HepG2 (cell line): ENCODE measurements around the gene TIMM13. TPM values are rescaled to one million over a fixed set of nuclear protein-coding genes. Genes with fewer than 3 reads are reported as not detected.

Experiments used
- ATAC-seq: fragments of 200-7000 bp; cut with Tn5 transposase; 3 replicates; pipeline ENCODE4 v1.9.1; 2020; ENCODE audit warnings: mild to moderate bottlenecking, moderate library complexity
- BruUV-seq: library from RNA; stranded (reverse); fragments of 400-500 nt; replicated peaks from 2 replicates; lab custom pipeline; 2021; lab: Mats Ljungman, UMichigan
- CTCF ChIA-PET: fragments of 300-600 bp; formaldehyde crosslinking; extraction: SDS; loops from one replicate; lab custom pipeline; 2021; ENCODE audit warnings: low total read pairs, inconsistent platforms, low intra/inter-chr PET ratio; lab: Yijun Ruan, JAX
- POLR2A ChIA-PET: fragments of 350-600 bp; sonication (Branson Sonifier 250); formaldehyde crosslinking; loops from one replicate; lab custom pipeline; 2020; ENCODE audit warnings: antibody characterized with exemption, inconsistent platforms; lab: Yijun Ruan, JAX
- DNase-seq: peaks from one replicate; pipeline ENCODE4 v3.0.0-alpha.2; 2015; ENCODE audit warnings: low spot score
- FAIRE-seq: peaks from 3 replicates; lab custom pipeline; 2011; peaks lifted over from hg19 to GRCh38; lab: Jason Lieb, UNC
- H2AFZ ChIP-seq: one replicate; pipeline ENCODE4 v1.6.1; 2011; ENCODE audit warnings: low read length, inconsistent platforms
- H3K27ac ChIP-seq: fragments of 300-600 bp; 3 replicates; pipeline ENCODE4 v1.8.0; 2011; ENCODE audit warnings: mixed run types, mild to moderate bottlenecking, mixed read lengths, low read length, inconsistent platforms; ENCODE audit not compliant: insufficient read depth; ENCODE audit errors: extremely low read length
- H3K27me3 ChIP-seq, 2 experiments: fragments of 200-600 bp in 1 of 2; 2 replicates in 1 of 2; 3 replicates in 1 of 2; pipeline versions ENCODE4 v1.6.0 to v1.8.0; 2011; ENCODE audit warnings: low read length in 2 of 2, mild to moderate bottlenecking in 2 of 2, moderate library complexity in 2 of 2, inconsistent platforms in 1 of 2; ENCODE audit not compliant: insufficient read depth in 2 of 2, control insufficient read depth in 1 of 2
- H3K36me3 ChIP-seq, 2 experiments: fragments of 200-600 bp in 1 of 2; replicated peaks in 1 of 2; 2 replicates in 1 of 2; 3 replicates in 1 of 2; pipeline versions ENCODE4 v1.5.1 to v1.8.0; 2011; ENCODE audit warnings: low read length in 2 of 2, inconsistent platforms in 1 of 2; ENCODE audit not compliant: insufficient read depth in 2 of 2, control insufficient read depth in 1 of 2
- H3K4me1 ChIP-seq: 2 replicates; pipeline ENCODE4 v1.5.1; 2012; ENCODE audit warnings: low read length, inconsistent platforms; ENCODE audit not compliant: insufficient read depth
- H3K4me2 ChIP-seq: 2 replicates; pipeline ENCODE4 v1.6.0; 2011; ENCODE audit warnings: low read depth, low read length, inconsistent platforms
- H3K4me3 ChIP-seq, 3 experiments: fragments of 200-600 bp in 1 of 3; sonication (generic), shearing (Covaris generic) in 1 of 3; replicated peaks in 1 of 3; 2 replicates each; pipeline ENCODE4 v1.5.1; 2011 to 2016; ENCODE audit warnings: low read length in 3 of 3, inconsistent platforms in 2 of 3, low read depth in 2 of 3, mild to moderate bottlenecking in 2 of 3, control low read depth in 1 of 3, mixed read lengths in 1 of 3; ENCODE audit not compliant: insufficient read depth in 1 of 3
- H3K79me2 ChIP-seq: one replicate; pipeline ENCODE4 v1.6.1; 2011; ENCODE audit warnings: low read length, inconsistent platforms; ENCODE audit not compliant: insufficient read depth
- H3K9ac ChIP-seq: 2 replicates; pipeline ENCODE4 v1.6.0; 2011; ENCODE audit warnings: mild to moderate bottlenecking, low read depth, low read length, inconsistent platforms; ENCODE audit not compliant: insufficient read depth
- H3K9me3 ChIP-seq: 2 replicates; pipeline ENCODE4 v1.5.1; 2012; ENCODE audit warnings: mild to moderate bottlenecking, low read length
- H4K20me1 ChIP-seq: 2 replicates; pipeline ENCODE4 v1.6.0; 2011; ENCODE audit warnings: inconsistent platforms, mild to moderate bottlenecking, low read length, moderate library complexity; ENCODE audit not compliant: insufficient read depth
- PAX8 ChIP-seq: sonication (generic); formaldehyde crosslinking; IDR thresholded peaks from 2 replicates; pipeline ENCODE4 v1.8.0; 2022; ENCODE audit warnings: mild to moderate bottlenecking, missing genetic modification reagents, borderline replicate concordance
- TAF15 ChIP-seq: fragments of 200-400 bp; formaldehyde crosslinking; IDR thresholded peaks from one replicate; pipeline ENCODE4 v1.6.1; 2018; ENCODE audit warnings: mild to moderate bottlenecking, low read depth, low read length; ENCODE audit not compliant: poor library complexity, severe bottlenecking
- ZHX1 ChIP-seq: sonication (generic); formaldehyde crosslinking; IDR thresholded peaks from 2 replicates; pipeline ENCODE4 v1.8.1; 2022; ENCODE audit warnings: low read depth, mild to moderate bottlenecking, missing genetic modification reagents
- ZNF121 ChIP-seq: sonication (generic); formaldehyde crosslinking; IDR thresholded peaks from 2 replicates; pipeline ENCODE4 v1.5.0; 2020; ENCODE audit warnings: mild to moderate bottlenecking, missing genetic modification reagents
- ZNF34 ChIP-seq: sonication (generic); formaldehyde crosslinking; IDR thresholded peaks from 2 replicates; pipeline ENCODE4 v1.4.0; 2020; ENCODE audit warnings: mild to moderate bottlenecking, missing genetic modification reagents, borderline replicate concordance
- ZNF558 ChIP-seq: sonication (generic); formaldehyde crosslinking; IDR thresholded peaks from 2 replicates; pipeline ENCODE4 v1.9.0; 2022; ENCODE audit warnings: mild to moderate bottlenecking, missing genetic modification reagents, borderline replicate concordance
- WGBS: methylation state at CpG from one replicate; pipeline ENCODE4 v1.1.6; 2017; ENCODE audit warnings: low lambda C conversion rate; 5-methylcytosine and 5-hydroxymethylcytosine counted together
- in situ Hi-C: cut with HindIII; loops from 2 replicates; pipeline ENCODE4 v1.10.0; 2017; ENCODE audit warnings: low pct_unique_long_range_greater_than_20kb; ENCODE audit not compliant: extremely low pct_ligation_motif_present
- intact Hi-C: fragments of 100-400 bp; cut with micrococcal nuclease; formaldehyde crosslinking; loops from one replicate; pipeline ENCODE4 v1.10.0; 2022; ENCODE audit not compliant: unreplicated experiment
- polyA plus RNA-seq, 8 experiments: library from polyadenylated mRNA; depleted of rRNA in 3 of 8; stranded (reverse) in 7 of 8; unstranded in 1 of 8; fragments of >200 nt; fragmentation: Illumina TruSeq in 4 of 8; extraction: Trizol in 4 of 8; gene quantifications; 2 replicates each; pipeline versions ENCODE4 v1.2.1 to v1.2.3, GENCODE V29; 2011 to 2016; ENCODE audit warnings: low read depth in 4 of 8, missing spikeins in 1 of 8, mixed read lengths in 1 of 8; ENCODE audit not compliant: insufficient read depth in 1 of 8
- total RNA-seq, 5 experiments: library from RNA; depleted of rRNA; stranded (reverse); fragments of >200 nt; fragmentation: Illumina TruSeq; extraction: Trizol; gene quantifications; 2 replicates each; pipeline ENCODE4 v1.2.3, GENCODE V29; 2016; ENCODE audit warnings: low read depth in 1 of 5

TIMM13 gene
- total and polyA plus RNA-seq, 2 of the 13 experiments (the other 11 are each of a cell fraction or from before 2014, with no cell fraction given): 48.4 to 108 TPM

GRCh38 chr19:2464389-2464788, 37.0 kb upstream of the TIMM13 start:
- no peak overlapping the region for H2AFZ ChIP-seq
- DNase-seq (no peak), FAIRE-seq (no peak), ATAC-seq (no peak)
- H3K27me3 ChIP-seq: no peaks in the 10 kb centered on the region; a peak in 1 of 5 replicates
- H3K4me3 ChIP-seq: no peak overlapping the region
- no TSS peak for BruUV-seq
- TF ChIP-seq TAF15 (no peak), PAX8 (CRISPR knock-in tag) (no peak), ZNF558 (CRISPR knock-in tag) (no peak), ZNF121 (CRISPR knock-in tag) (peak; percentile 46; the same call in 1 of the 2 replicates), ZNF34 (CRISPR knock-in tag) (no peak), ZHX1 (no peak)
- no peaks in the 10 kb centered on the region for H4K20me1 ChIP-seq
- H3K36me3 ChIP-seq: no peaks in the 10 kb centered on the region
- peaks cover 51% of the 10 kb centered on the region for H3K4me1 ChIP-seq
- intact Hi-C loops (no loop called here), in situ Hi-C loops (no loop called here)
- H3K9me3 ChIP-seq: no peaks in the 10 kb centered on the region
- ChIA-PET CTCF (no interaction called here), POLR2A (interaction anchor here (5.0 kb wide), 1 partner anchor 12 kb away, joined by 42 read pairs; the partner anchor contains the start of gene GADD45B)
- no peaks in the 10 kb centered on the region for H3K79me2 ChIP-seq
- WGBS: 13% methylated on average over 5 of the region's 5 CpGs
- no peak overlapping the region; the same call in 1 of the 2 replicates for H3K4me2 ChIP-seq
- H3K9ac ChIP-seq: no peak overlapping the region
- no peak overlapping the region for H3K27ac ChIP-seq
